ENCODE measurements around the gene KLHL24. TPM values are rescaled to one million over a fixed set of nuclear protein-coding genes. Genes with fewer than 3 reads are reported as not detected.

KLHL24 gene
- total and polyA plus RNA-seq, 2 of the 13 experiments (the other 11 are each of a cell fraction or from before 2014, with no cell fraction given), result 6.9 to 15.7 TPM

DNA sequence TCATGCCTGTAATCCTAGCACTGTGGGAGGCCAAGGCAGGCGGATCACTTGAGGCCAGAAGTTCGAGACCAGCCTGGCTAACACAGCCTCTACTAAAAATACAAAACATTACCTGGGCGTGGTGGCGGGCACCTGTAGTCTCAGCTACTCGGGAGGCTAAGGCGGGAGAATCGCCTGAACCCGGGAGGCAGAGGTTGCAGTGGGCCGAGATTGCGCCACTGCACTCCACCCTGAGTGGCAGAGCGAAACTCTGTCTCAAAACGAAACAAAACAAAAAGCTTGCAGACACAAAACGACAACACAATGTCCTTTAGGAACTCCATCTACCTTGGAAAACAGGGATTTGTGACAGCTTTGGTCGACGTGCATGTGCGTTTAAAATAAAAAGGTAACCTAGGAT is 716 bp upstream of the KLHL24 start (continued):
- TF ChIP-seq, protein P1, sequence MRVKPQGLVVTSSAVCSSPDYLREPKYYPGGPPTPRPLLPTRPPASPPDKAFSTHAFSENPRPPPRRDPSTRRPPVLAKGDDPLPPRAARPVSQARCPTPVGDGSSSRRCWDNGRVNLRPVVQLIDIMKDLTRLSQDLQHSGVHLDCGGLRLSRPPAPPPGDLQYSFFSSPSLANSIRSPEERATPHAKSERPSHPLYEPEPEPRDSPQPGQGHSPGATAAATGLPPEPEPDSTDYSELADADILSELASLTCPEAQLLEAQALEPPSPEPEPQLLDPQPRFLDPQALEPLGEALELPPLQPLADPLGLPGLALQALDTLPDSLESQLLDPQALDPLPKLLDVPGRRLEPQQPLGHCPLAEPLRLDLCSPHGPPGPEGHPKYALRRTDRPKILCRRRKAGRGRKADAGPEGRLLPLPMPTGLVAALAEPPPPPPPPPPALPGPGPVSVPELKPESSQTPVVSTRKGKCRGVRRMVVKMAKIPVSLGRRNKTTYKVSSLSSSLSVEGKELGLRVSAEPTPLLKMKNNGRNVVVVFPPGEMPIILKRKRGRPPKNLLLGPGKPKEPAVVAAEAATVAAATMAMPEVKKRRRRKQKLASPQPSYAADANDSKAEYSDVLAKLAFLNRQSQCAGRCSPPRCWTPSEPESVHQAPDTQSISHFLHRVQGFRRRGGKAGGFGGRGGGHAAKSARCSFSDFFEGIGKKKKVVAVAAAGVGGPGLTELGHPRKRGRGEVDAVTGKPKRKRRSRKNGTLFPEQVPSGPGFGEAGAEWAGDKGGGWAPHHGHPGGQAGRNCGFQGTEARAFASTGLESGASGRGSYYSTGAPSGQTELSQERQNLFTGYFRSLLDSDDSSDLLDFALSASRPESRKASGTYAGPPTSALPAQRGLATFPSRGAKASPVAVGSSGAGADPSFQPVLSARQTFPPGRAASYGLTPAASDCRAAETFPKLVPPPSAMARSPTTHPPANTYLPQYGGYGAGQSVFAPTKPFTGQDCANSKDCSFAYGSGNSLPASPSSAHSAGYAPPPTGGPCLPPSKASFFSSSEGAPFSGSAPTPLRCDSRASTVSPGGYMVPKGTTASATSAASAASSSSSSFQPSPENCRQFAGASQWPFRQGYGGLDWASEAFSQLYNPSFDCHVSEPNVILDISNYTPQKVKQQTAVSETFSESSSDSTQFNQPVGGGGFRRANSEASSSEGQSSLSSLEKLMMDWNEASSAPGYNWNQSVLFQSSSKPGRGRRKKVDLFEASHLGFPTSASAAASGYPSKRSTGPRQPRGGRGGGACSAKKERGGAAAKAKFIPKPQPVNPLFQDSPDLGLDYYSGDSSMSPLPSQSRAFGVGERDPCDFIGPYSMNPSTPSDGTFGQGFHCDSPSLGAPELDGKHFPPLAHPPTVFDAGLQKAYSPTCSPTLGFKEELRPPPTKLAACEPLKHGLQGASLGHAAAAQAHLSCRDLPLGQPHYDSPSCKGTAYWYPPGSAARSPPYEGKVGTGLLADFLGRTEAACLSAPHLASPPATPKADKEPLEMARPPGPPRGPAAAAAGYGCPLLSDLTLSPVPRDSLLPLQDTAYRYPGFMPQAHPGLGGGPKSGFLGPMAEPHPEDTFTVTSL (CRISPR knock-in tag; IDR thresholded peaks at IDR 0.05; ENCODE audit: borderline replicate concordance), result no peak
- TF ChIP-seq PITX1 (CRISPR knock-in tag; IDR thresholded peaks at IDR 0.05) (0 out of 2 replicates have a peak, but pooled peaks have one; percentile 4), FOSL1 (CRISPR knock-in tag; IDR thresholded peaks at IDR 0.05; ENCODE audit: borderline replicate concordance) (no peak), ZNF251 (CRISPR knock-in tag; IDR thresholded peaks at IDR 0.05) (no peak), ZSCAN31 (CRISPR knock-in tag; IDR thresholded peaks at IDR 0.05; ENCODE audit: low read depth) (no peak), ZNF317 (CRISPR knock-in tag; IDR thresholded peaks at IDR 0.05) (no peak), KMT2A (CRISPR knock-in tag; IDR thresholded peaks at IDR 0.05) (no peak), SP5 (CRISPR knock-in tag; IDR thresholded peaks at IDR 0.05; ENCODE audit: borderline replicate concordance, low read depth) (no peak), SIX1 (CRISPR knock-in tag; IDR thresholded peaks at IDR 0.05; ENCODE audit: borderline replicate concordance) (no peak), MLLT10 (CRISPR knock-in tag; IDR thresholded peaks at IDR 0.05) (no peak), HIVEP1 (CRISPR knock-in tag; IDR thresholded peaks at IDR 0.05) (no peak), ZBTB20 (CRISPR knock-in tag; IDR thresholded peaks at IDR 0.05; ENCODE audit: borderline replicate concordance, low read depth) (no peak)
- TF ChIP-seq, protein P2, sequence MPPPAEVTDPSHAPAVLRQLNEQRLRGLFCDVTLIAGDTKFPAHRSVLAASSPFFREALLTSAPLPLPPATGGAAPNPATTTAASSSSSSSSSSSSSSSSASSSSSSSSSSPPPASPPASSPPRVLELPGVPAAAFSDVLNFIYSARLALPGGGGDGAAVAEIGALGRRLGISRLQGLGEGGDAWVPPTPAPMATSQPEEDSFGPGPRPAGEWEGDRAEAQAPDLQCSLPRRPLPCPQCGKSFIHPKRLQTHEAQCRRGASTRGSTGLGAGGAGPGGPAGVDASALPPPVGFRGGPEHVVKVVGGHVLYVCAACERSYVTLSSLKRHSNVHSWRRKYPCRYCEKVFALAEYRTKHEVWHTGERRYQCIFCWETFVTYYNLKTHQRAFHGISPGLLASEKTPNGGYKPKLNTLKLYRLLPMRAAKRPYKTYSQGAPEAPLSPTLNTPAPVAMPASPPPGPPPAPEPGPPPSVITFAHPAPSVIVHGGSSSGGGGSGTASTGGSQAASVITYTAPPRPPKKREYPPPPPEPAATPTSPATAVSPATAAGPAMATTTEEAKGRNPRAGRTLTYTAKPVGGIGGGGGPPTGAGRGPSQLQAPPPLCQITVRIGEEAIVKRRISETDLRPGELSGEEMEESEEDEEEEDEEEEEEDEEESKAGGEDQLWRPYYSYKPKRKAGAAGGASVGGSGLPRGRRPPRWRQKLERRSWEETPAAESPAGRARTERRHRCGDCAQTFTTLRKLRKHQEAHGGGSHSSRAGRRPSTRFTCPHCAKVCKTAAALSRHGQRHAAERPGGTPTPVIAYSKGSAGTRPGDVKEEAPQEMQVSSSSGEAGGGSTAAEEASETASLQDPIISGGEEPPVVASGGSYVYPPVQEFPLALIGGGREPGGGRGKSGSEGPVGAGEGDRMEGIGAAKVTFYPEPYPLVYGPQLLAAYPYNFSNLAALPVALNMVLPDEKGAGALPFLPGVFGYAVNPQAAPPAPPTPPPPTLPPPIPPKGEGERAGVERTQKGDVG (CRISPR knock-in tag; IDR thresholded peaks at IDR 0.05; ENCODE audit: borderline replicate concordance), result 0 out of 2 replicates have a peak, but pooled peaks have one; percentile 12
- TF ChIP-seq, protein P3, sequence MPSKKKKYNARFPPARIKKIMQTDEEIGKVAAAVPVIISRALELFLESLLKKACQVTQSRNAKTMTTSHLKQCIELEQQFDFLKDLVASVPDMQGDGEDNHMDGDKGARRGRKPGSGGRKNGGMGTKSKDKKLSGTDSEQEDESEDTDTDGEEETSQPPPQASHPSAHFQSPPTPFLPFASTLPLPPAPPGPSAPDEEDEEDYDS (CRISPR knock-in tag; IDR thresholded peaks at IDR 0.05), result 0 out of 2 replicates have a peak, but pooled peaks have one; percentile 1
- TF ChIP-seq, protein P4, sequence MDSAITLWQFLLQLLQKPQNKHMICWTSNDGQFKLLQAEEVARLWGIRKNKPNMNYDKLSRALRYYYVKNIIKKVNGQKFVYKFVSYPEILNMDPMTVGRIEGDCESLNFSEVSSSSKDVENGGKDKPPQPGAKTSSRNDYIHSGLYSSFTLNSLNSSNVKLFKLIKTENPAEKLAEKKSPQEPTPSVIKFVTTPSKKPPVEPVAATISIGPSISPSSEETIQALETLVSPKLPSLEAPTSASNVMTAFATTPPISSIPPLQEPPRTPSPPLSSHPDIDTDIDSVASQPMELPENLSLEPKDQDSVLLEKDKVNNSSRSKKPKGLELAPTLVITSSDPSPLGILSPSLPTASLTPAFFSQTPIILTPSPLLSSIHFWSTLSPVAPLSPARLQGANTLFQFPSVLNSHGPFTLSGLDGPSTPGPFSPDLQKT (CRISPR knock-in tag; IDR thresholded peaks at IDR 0.05; ENCODE audit: borderline replicate concordance), result no peak
- TF ChIP-seq, protein P5, sequence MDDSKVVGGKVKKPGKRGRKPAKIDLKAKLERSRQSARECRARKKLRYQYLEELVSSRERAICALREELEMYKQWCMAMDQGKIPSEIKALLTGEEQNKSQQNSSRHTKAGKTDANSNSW (CRISPR knock-in tag; IDR thresholded peaks at IDR 0.05; ENCODE audit: borderline replicate concordance), result no peak
- TF ChIP-seq, protein P6, sequence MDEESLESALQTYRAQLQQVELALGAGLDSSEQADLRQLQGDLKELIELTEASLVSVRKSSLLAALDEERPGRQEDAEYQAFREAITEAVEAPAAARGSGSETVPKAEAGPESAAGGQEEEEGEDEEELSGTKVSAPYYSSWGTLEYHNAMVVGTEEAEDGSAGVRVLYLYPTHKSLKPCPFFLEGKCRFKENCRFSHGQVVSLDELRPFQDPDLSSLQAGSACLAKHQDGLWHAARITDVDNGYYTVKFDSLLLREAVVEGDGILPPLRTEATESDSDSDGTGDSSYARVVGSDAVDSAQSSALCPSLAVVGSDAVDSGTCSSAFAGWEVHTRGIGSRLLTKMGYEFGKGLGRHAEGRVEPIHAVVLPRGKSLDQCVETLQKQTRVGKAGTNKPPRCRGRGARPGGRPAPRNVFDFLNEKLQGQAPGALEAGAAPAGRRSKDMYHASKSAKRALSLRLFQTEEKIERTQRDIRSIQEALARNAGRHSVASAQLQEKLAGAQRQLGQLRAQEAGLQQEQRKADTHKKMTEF (CRISPR knock-in tag; IDR thresholded peaks at IDR 0.05), result no peak

Measured in HepG2 (cell line).